GM19099 (cell line): Measurements from ENCODE around the gene ZNF280A.

ENCODE experiments used
- POLR2A ChIP-seq: IDR thresholded peaks from 3 replicates; pipeline ENCODE4 v1.6.1; 2011; ENCODE audit warnings: low read depth; ENCODE audit not compliant: insufficient read length; ENCODE audit errors: extremely low read depth

Gene ZNF280A

DNA sequence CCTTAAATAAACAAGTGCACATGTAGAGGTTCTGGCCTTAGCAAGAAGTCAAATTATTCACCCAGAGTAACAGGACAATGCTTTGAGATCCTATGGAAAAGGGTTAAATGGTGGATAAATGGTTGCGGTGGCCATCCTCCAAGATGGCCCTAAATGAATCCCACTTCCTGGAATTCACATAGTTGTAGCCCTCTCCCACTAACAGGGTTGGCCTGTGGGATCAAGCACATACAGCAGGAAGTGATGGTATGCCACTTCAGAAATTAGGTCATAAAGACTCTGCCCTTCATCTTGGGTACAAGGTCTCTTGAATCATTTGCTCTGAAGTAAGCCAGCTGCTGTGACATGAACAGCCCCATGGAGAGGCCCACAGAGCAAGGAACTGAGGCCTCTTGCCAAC lies 13.3 kb downstream of the ZNF280A start:
- TF ChIP-seq POLR2A = no peak

DNA sequence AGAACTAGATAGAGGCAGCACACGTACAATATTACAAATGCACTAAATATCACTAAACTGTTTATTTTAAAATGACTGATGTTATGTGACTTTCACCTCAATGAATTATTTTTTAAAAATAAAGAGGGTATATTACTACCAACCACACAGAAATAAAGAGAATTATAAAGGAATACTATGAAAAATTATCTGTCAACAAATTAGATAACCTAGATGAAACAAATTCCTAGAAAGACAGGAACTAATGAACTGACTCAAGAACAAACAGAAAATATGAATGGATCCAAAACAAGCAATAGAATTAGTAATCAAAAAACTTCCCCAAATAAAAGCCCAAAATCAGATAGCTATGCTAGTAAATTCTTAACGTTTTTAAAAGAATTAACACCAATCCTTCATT lies 21.8 kb downstream of the ZNF280A start:
- TF ChIP-seq POLR2A = no peak

DNA sequence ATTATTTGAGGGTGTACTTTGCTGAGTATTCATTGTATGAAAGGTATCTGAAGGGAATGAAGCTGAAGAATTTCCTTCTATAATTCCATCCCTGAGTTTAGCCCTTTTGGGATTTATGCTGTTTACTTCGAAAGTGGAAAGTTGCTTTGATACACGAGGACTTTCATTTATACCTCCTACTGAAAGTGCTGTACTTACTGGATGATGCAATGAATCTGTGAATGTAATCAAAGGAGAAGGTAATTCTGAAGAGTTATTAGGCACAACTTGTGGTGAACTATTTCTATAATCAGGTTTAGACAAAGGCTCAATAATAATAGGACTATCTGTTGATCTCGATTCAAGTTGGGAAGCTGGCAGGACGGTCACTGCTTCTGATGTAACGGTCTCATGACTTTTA lies 31.3 kb downstream of the ZNF280A start:
- no peak for TF ChIP-seq POLR2A

DNA sequence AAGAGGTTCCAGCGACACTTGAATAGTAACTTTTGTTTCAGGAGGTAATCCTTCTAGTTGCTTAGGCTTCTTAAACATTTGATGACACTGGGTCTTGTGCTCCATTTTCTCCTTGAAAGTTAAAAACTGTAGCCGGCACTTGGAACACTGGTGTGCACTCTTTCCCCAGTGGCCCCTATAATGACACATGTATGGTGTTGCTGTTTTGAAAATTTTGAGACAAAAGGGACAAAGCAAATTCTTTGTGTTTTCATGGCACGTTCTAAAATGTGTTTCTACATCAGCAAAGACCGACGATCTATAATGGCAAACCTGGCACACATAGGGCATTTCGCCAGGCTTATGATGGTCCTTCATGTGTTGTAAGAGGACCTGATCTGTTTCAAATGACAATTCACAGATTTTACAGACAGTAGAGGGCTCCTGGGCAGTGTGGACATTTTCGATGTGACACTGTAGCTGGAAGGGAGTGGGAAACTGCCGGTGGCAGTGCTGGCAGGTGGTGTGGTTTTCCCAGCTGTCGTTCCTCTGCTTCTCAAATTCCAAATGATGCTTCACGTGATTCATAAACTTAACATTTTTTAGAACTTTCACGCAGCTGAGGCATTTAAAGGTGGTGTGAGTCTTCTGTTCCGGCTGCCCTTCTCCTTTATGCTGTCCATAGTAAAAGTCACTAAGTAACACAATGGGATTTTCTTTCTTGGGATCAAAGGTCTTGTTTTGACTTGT lies 32.0 kb downstream of the ZNF280A start:
- TF ChIP-seq POLR2A = no peak

DNA sequence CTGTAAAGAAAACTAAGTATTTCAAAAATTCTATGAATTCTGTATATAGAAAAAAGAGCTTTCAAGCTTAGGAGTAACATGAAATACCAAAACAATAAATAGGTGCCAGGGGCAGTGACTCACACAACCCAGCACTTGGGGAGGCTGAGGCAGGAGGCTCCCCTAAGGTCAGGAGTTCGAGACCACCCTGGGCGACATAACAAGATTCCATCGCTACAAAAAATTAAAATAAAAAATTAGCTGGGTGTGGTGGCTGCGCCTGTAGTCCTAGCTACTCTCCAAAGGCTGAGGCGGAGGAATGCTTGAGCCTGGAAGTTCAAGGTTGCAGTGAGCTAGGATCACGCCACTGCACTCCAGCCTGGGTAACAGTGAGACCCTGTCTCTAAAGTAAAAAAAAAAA lies 33.0 kb downstream of the ZNF280A start:
- no peak for TF ChIP-seq POLR2A

DNA sequence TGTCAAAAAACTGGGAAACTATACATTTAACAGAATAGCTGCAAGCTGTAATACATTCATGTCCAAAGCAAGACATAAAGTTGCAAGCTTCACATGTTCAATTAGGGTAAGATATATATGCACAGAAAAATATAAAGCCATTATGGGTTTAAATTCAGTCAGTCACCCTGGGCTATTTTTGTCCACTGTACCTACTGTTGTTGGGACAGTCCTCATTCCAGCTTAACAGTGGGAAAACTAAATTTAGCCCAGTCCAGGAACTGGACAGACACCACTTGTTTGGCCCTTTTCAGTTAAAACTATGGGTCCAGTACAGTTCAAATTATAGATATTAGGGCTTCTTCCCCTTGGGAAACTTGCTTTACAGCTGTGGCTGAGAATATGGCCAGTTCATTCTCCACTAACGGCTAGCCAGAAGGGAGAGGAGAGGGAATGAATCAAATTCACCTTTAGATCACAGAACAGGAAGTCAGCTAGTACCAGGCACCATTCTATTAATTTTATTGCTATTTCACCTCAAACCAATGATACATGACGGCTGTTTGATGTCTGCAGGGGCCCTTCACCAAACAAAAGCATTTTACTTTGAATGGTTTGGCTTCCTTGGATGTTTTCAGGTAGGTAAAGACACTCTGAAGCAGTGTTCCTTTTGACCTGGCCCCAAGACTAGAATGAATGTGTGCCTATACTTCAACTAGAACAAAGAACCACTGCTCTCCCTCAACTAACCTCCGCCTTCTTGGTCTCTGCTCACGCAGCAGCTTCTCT lies 33.8 kb downstream of the ZNF280A start:
- no peak for TF ChIP-seq POLR2A

DNA sequence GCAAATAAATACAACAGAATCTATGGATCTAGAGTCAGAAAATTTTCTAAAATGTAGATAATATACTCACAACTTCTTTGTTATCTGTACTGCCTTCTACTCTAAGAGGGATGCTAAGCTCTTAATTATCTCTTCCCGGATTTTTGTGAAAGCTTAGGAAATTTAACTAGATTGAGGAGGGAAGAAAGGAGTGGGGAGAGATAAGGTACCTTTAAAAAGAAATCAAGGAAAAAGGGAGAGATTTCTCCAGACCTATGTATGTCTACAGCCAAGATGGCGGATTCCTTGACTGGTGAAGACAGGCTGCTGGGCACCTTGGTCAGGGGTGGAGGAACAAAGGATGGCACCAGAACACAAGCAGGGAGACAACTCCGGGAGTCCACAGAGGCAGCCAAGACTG lies 34.5 kb downstream of the ZNF280A start:
- TF ChIP-seq POLR2A = no peak

DNA sequence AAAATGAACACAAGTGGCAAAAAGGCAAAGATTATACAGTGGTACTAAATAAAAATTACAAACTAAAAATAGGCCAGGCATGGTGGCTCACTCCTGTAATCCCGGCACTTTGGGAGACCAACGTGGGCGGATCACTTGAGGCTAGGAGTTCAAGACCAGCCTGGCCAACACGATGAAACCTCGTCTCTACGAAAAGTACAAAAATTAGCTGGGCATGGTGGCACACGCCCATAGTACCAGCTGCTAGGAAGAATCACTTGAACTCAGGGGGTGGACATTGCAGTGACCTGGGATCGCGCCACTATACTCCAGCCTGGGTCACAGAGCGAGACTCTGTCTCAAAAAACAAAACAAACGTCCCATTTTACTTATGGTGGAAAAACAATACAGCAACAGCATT lies 36.0 kb downstream of the ZNF280A start:
- TF ChIP-seq POLR2A = no peak

DNA sequence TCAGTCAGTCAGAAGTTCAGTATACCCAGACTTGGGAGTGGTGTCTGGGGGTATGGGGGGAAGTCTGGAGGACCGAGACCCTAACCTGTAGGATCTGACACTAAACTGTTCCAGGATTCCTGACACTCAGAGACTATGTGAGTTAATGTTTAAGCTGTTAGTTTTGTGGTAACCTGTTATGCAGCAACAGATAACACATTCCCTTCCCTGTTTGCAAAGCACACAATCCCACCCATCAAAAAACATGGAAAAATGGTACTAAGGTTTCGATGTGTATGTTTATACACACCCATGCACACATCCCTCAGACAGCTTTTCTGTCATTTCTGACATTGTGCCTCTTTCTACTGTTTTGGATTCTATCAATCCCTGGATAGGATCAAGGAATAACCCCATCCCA lies 39.1 kb downstream of the ZNF280A start:
- no peak for TF ChIP-seq POLR2A

DNA sequence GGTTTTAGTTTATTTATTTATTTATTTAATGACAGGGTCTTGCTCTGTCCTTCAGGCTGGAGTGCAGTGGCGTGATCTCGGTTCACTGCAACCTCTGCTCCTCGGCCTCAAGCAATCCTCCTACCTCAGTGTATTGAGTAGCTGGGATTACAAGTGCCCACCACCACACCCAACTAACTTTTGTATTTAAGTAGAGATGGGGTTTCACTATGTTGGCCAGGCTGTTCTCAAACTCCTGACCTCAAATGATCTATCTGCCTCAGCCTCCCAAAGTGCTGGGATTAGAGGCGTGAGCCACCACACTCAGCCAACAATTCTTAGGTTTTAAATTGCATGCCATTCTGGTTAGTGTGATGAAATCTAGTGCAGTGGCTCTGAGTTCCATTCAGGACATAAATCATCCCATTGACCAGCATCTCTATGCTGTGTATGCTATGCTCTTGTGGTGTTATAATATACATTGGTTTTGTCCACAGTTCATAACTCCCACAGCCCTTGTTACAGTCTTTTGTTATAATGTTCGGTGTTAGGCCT lies 40.0 kb downstream of the ZNF280A start:
- no peak for TF ChIP-seq POLR2A

DNA sequence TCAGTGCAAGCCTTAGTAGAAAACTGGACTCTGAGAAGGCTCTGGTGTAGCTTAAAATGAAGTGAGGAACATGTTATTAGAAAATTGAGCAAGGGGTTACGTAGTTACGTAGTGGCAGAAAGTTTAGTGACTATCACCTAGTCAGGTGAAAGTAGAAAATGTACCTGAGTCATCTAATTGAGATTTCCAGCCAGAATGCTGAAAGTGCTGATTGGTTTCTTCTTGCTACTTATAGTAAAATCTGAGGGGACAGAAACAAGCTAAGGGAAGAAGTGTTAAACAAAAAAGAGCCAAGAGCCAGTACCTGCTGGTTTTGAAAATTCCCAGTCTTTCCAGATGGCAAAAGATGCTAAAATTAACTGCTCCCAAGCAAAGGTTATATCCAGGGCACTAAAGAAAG lies 41.0 kb downstream of the ZNF280A start:
- no peak for TF ChIP-seq POLR2A

DNA sequence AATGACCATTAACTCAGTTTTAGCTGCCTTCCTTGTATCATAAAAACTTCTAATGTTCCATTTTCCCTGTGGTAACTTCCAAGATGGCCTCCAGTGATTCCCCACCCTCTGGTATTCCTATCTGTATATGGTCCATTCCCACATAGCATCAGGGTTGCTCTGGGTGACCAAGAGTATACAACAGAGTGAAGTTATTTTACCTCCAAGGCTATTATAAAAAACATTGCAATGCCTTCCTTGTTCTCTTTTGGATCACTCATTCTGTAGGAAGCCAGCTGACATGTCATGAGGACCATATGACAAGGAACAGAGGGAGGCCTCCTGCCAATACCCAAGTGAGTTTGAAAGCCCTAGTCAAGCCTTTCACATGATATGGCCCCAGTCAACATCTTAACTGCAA lies 41.6 kb downstream of the ZNF280A start:
- TF ChIP-seq POLR2A = no peak

DNA sequence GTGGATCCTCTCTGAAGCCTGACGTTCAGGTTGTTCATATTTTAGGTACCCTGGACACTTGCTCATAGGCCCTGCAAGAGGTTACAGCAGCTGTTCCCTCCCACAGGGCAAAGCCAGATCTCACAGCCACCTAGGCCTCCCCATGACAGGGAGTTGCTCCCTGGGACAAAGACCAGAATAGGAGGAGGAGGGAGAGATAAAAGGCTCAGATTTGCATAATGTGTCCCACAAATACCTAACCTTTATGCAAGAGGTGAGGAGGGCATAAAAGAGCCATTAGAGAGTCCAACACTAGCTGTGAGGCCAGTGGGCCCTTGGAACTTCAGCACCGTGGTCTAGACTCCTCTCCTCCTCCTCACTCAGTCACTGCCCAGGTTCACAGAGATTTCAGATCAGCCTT lies 45.3 kb downstream of the ZNF280A start:
- TF ChIP-seq POLR2A = no peak

DNA sequence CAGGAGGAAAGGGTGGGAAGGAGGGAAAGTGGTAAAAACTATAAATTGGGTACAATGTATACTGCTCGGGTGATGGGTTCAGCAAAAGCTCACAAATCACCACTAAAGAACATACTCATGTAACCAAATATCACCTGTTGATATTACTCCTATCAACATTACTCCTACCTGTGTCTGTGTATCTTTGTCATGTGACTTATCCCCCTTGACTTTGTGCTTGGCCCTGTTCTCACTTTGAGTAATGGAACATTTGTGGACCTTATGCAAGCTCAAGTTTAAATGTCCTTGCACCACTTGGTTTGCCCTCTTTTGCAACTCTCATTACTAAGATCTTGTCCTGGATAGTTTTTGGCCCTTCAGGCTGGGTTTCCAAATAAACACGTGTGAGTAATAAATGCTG lies 50.5 kb downstream of the ZNF280A start:
- no peak for TF ChIP-seq POLR2A

DNA sequence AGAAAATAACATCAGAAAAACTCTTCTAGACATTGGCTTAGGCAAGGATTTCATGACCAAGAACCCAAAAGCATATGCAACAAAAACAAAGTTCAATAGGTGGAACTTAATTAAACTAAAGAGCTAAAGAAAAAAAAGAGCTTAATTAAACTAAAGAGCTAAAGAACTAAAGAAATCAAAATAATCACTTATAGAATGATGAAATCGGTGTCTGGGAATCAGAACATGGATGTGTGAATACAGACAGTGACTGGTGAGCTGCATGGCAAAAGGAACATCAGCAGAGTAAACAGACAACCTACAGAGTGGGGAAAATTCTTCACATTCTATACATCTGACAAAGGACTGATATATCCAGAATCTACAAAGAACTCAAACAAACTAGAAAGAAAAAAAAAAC lies 53.0 kb downstream of the ZNF280A start:
- no peak for TF ChIP-seq POLR2A

DNA sequence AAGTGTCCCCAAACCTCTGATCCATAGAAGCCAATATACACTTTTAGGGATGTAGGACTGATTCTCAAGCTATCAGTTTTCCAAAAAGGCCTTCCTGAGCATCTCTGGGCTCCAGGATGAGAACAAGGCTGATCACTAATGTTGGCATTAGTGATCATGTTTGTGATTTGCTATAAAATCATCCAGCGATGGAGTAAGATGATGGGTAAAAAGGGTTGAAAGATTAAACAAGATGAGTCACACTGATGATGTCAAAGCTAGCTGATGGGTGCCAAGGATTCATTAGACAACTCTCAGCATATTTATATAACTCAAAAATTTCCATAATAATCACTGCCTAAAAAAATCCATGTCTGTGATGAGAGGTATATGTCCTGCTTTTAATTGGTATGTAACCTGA lies 54.3 kb downstream of the ZNF280A start:
- no peak for TF ChIP-seq POLR2A
